Mesothelial cell of epicardium (in vitro differentiated cells): ENCODE measurements around the gene CLNS1A. TPM values are rescaled to one million over a fixed set of nuclear protein-coding genes. Genes with fewer than 3 reads are reported as not detected.

Source experiments
- DNase-seq, 2 experiments: peaks; one replicate each; pipeline ENCODE4 v3.0.0; 2021; ENCODE audit warnings: low spot score in 2 of 2; ENCODE audit not compliant: unreplicated experiment in 2 of 2
- H3K27ac Mint-ChIP-seq: 2 replicates; pipeline ENCODE4 v1.8.0; 2021; ENCODE audit warnings: mixed read lengths
- H3K27me3 Mint-ChIP-seq: 2 replicates; pipeline ENCODE4 v1.8.0; 2021; ENCODE audit warnings: low read depth, mixed read lengths
- H3K36me3 Mint-ChIP-seq: 2 replicates; pipeline ENCODE4 v1.8.0; 2021; ENCODE audit warnings: mixed read lengths
- H3K4me1 Mint-ChIP-seq: 2 replicates; pipeline ENCODE4 v1.8.0; 2021; ENCODE audit warnings: mixed read lengths
- H3K4me3 Mint-ChIP-seq: 2 replicates; pipeline ENCODE4 v1.8.0; 2021; ENCODE audit warnings: mild to moderate bottlenecking, moderate library complexity, mixed read lengths
- H3K9me3 Mint-ChIP-seq: 2 replicates; pipeline ENCODE4 v1.8.0; 2021; ENCODE audit warnings: mixed read lengths
- CTCF ChIP-seq: fragments of 200-600 bp; sonication (generic); IDR thresholded peaks from one replicate; pipeline ENCODE4 v1.5.0; 2021; ENCODE audit warnings: antibody characterized with exemption; ENCODE audit not compliant: unreplicated experiment
- total RNA-seq: library from RNA; stranded (reverse); gene quantifications from 3 replicates; pipeline ENCODE4 v1.2.1, GENCODE V29; 2021

Gene CLNS1A
- total RNA-seq, 1 donor from 2014 or later, result 151 TPM

- DNase-seq, result no peak
- Mint-ChIP-seq H3K27me3 (no peaks in the 10 kb centered on the region), H3K27ac (no peak overlapping the region), H3K4me1 (no peaks in the 10 kb centered on the region), H3K9me3 (no peaks in the 10 kb centered on the region), H3K4me3 (no peak overlapping the region), H3K36me3 (no peaks in the 10 kb centered on the region)
- TF ChIP-seq CTCF, result no peak
These were observed 41.0 kb downstream of the CLNS1A start for GRCh38 chr11:77596626-77597025.

- no peak for TF ChIP-seq CTCF
- H3K4me1 Mint-ChIP-seq, result peaks cover 12% of the 10 kb centered on the region
- H3K36me3 Mint-ChIP-seq, result no peaks in the 10 kb centered on the region
- no peak for DNase-seq
- H3K27ac Mint-ChIP-seq, result no peak overlapping the region
- H3K27me3 Mint-ChIP-seq, result no peaks in the 10 kb centered on the region
- H3K9me3 Mint-ChIP-seq, result no peaks in the 10 kb centered on the region
- no peak overlapping the region for H3K4me3 Mint-ChIP-seq
These were observed 43.7 kb downstream of the CLNS1A start for GRCh38 chr11:77593883-77594282.

GRCh38 chr11:77592727-77593126 lies 44.9 kb downstream of the CLNS1A start:
- H3K4me3 Mint-ChIP-seq, result no peak overlapping the region
- H3K27ac Mint-ChIP-seq, result no peak overlapping the region
- DNase-seq, result no peak
- H3K4me1 Mint-ChIP-seq, result peaks cover 15% of the 10 kb centered on the region
- no peaks in the 10 kb centered on the region for H3K27me3 Mint-ChIP-seq
- H3K36me3 Mint-ChIP-seq, result no peaks in the 10 kb centered on the region
- no peak for TF ChIP-seq CTCF
- H3K9me3 Mint-ChIP-seq, result no peaks in the 10 kb centered on the region

GRCh38 chr11:77590194-77590782 lies 47.3 kb downstream of the CLNS1A start:
- Mint-ChIP-seq H3K36me3 (no peaks in the 10 kb centered on the region), H3K4me1 (peaks cover 15% of the 10 kb centered on the region), H3K4me3 (peak overlapping the region; percentile 86), H3K27ac (peak overlapping the region; percentile 80), H3K27me3 (no peaks in the 10 kb centered on the region), H3K9me3 (no peaks in the 10 kb centered on the region)
- TF ChIP-seq CTCF, result no peak
- no peak for DNase-seq

GRCh38 chr11:77589521-77590193 lies 47.9 kb downstream of the CLNS1A start, which contains the start of gene AQP11:
Gene AQP11, plus strand, starts transcription at chr11:77589953. Its CDS starts 40 bp downstream, at chr11:77589993.
- Mint-ChIP-seq H3K4me1 (peaks cover 15% of the 10 kb centered on the region), H3K9me3 (no peaks in the 10 kb centered on the region), H3K4me3 (peak within 1 kb of the TSS; percentile 86), H3K27ac (peak within 1 kb of the TSS; percentile 92), H3K36me3 (no peaks in the 10 kb centered on the region), H3K27me3 (no peaks in the 10 kb centered on the region)
- DNase-seq, result peak; percentile 76 to 85
- no peak for TF ChIP-seq CTCF
